LHCN-M2 (cell line): Measurements from ENCODE around the gene SETDB1. TPM values are rescaled to one million over a fixed set of nuclear protein-coding genes. Genes with fewer than 3 reads are reported as not detected.

Experiments used
- DNase-seq: peaks from one replicate; pipeline ENCODE4 v3.0.0-alpha.2; 2012; ENCODE audit warnings: low read depth
- total RNA-seq: library from RNA; depleted of rRNA; stranded (reverse); fragments of >200 nt; gene quantifications from 2 replicates; pipeline ENCODE4 v1.2.3, GENCODE V29; 2014; rRNA removed

SETDB1 gene
- total RNA-seq, 1 experiment from 2014 or later: 25.6 TPM

DNA sequence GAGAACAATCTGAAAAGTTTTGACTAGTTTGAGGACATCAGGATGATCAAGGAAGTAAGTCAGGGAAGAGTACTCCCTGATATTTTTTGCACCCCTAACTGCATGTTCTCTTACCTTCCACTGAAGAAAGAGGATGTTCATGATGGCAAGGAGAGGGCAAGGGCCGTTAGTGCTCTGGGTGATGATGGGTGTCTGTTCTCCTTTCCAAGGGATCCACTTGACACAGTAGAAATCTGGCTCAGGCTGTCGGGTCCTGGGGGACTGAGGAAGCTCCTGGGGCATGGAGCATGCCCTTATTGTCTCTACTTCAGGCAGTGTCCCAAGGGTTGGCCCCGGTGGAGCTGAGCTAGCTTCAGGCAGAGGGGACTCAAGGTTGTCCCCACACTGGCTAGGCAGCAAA lies 75.9 kb downstream of the SETDB1 start:
- DNase-seq: no peak

DNA sequence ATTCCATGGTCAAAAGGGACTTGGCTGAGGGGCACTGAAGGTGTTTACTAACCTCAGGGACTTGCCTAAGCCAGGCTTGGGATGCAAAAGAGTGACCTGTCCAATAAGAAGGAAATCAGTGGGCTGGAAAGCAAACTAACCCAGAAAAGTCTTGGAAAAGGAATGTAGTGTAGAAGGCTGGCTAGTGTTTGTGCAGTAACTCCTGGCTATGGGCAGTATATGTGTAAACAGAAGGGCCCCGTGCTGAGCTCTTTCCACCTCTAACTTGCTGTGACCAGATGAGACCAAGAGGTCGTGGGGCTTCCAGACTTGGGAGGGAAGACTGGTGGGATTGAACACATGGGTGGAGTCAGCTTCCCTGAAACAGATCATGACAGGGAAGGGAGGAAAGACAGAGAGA lies 76.4 kb downstream of the SETDB1 start:
- DNase-seq: no peak

DNA sequence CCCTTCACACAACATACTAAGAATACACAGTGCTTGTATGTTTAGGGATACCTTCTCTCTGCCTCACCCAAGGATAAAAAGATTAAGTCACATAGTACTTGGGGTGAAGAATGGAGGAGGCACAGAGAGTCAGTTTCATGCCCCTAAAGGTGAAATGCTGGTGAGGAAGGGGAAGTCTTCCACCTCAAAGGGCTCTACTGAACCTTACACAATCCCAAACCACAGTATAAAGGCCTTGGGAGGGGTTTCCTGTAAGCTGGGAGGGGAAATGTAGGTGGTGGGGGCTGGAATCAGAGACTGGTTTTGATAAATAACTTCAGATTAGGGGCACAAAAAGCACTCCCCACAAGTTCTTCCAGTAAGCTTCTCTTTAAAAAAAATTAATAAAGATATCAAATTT lies 77.0 kb downstream of the SETDB1 start:
- DNase-seq: no peak

DNA sequence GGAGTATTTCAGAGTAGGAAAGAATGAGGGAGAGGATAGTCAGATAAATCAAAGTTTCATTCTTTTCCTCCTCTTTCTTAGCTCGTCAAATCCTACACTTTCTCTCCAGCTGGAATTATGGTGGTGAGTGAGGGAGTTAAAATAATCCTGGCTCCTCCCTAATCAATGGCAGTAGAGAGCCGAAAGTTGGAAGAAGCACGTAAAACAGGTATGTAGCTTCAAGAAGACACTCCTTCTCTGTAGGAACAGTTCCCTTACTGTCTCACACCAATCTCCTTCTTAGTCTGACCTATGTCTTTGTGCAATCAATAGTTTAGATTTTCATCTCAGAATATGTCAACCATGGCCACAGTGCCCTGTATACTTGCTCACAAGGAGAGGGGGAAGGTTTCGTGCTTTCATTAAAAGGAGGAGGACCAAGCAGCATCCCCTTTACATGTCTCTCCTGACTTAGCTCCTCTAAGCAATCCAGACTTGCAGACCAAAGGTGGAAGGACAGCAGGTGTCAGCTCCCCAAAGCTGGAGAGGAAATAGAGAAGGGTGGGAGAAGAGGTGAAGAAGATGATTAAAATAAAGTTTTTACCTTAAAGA lies 79.7 kb downstream of the SETDB1 start:
- no peak for DNase-seq

DNA sequence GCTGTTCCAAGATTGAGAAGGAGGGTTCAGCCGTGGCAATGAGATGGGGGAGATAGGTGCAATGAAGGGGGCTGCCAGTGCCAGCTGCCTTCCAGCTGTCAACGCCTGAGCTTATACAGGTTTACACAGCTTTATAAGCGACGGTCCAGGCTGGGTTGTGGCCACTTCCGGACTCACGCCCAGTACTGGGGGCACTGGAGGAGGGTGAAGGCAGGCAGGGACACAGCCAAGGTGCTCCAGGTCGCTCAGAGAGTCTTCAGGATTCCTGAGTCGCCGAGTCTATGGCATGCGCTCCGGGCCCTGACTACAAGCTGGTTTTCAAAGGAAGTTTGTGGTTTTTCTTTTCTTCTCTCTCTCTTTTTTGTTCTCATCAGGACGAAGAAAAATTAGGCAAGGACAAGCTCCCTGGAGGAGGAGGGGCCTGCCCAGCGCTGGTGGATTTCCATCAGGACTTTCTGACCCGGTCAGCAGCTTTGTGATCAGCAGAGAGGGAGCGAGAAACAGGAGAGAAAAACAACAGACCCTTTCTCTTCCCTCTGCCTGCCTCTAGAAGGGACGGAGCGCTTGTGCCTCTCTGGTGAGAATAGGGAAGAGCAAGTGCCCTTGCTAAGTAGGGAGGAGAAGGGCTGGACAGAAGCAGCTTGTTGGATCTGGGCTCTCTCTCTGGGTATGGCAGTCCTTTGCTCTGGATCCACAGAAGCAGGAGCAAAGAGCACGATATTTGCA lies 80.3 kb downstream of the SETDB1 start, which contains the start of gene MINDY1:
Gene MINDY1, minus strand, starts transcription at position 576 of the 726 bp plus-strand sequence. CDS start 4,285 bp downstream, outside the sequence.
- DNase-seq: peak; percentile 88

DNA sequence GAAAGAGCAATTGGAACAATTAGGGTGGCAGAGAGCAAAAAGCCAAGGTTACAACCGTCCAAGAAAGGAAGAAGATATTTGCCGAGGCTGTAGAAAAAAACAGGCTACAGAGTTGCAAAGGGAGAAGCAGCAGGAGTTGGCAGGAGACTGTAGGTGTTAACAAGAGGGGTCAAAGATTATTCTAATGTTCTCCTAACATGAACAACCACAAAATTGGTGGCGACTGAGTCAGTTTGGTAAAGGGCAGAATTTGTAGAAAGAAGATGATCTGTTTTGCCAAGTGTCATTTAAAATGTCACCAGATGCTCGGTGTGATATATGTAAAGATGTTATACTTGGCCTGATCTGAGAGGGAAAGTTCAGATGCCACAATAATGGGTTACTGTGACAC lies 81.7 kb downstream of the SETDB1 start:
- no peak for DNase-seq

DNA sequence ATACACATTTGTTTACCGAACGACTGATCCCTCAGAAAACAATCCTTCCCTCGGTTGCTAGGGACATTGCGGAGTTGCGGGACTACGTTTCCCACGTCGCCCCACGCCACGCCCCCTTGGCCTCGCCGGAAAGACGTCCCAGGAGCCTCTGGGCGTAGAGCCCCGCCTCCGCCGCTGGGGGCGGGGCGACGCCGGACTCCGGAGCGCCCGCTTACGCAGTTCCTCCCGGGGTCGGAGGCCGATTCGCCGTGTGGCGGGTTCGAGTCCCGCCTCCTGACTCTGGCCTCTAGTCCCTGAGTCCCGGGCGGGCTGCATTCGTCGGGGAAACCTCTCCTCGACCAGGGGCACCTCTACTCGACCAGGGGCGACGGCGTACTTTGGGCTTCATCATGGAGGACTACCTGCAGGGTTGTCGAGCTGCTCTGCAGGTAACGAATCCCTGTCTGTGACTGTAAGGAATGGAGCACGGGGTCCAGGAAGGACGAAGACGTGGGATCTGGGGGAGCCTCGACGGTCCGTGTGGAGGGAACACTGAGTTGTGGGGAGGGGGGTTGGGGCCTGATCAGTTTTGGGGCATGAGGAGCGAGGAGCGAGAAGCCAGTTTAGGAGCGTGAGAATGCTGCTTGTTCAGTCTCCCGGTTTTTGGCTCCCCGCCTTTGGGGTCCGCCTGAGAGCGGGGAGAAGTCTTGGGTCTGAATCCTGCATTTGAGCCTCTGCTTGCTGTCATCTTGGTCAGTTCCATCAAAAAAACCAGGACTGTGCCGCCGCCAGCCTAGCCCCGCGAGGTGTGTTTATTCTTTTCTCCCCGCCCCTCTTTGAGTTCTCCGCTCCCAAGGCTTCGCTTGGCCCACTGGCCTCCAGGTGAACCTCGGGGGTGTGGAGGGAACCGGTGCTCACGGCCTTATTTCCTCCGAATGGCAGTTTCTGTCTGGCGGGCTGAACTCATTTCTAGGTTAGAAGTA lies 82.4 kb downstream of the SETDB1 start, which contains the start of gene PRUNE1:
Gene PRUNE1, plus strand, starts transcription at position 206 of the 962 bp plus-strand sequence. Its CDS starts 184 bp downstream, at position 390.
- DNase-seq: peak; percentile 97

DNA sequence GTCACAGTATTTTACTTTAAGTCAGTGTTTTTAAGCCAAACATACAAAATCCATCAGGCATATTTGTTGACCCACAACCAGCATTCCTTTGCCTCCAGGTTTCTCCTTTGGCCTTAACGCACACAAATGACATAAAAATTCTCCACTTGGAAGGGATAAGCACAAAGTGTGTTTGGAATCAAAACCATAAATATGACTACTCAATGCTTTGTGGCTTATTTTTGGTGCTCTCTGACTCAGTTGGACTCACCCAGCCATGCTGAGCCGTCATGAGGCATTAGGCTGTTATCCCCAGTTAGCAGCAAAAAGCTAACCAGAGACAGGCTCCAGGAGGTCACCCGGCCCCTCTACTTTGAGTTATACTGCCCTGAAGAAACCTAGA lies 83.0 kb downstream of the SETDB1 start:
- peak; percentile 21 for DNase-seq

DNA sequence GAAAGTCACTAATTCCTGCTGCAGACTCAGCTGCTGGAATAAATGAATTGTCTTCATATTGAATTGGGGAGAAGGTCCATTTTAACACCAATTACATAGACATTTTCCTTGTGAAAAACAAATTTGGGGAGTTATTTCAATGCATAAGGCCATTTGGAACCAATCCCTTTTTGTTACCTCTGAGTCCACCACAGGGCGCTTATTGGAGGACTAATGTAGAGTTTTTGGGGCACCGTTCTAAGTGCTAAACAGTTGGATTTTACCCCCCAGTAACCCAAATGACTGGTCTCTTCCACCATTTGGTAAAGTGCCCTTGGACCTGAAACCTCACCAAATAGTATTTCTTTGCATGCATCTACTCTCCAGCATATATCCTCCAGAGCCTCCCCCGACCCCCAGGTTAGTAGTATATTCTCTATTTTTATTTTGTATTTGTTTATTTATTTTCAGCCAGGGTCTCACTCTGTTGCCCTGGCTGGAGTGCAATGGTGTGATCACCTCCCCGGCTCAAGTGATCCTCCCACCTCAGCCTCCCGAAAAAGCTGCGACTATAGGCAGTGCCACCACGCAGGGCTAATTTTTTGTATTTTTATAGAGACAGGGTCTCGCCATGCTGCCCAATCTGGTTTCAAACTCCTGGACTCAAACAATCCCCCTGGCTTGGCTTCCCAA lies 83.6 kb downstream of the SETDB1 start:
- DNase-seq: no peak

DNA sequence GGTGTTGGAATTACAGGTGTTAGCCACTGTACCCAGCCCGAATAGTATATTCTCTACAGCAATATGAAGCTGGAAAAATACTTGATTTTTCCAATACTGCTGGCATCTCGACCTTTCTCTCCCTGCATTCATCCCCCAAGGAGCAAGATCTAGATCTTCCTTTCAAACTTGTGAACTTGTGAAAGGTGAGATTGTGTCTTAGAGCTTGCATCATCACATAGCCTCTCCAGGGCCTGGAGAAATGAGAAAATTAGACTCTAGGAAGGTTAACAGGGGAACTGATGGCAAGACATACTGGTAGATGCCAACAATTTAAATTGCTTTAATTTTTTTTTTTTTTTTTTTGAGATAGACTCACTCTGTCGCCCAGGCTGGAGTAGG lies 84.2 kb downstream of the SETDB1 start:
- no peak for DNase-seq

DNA sequence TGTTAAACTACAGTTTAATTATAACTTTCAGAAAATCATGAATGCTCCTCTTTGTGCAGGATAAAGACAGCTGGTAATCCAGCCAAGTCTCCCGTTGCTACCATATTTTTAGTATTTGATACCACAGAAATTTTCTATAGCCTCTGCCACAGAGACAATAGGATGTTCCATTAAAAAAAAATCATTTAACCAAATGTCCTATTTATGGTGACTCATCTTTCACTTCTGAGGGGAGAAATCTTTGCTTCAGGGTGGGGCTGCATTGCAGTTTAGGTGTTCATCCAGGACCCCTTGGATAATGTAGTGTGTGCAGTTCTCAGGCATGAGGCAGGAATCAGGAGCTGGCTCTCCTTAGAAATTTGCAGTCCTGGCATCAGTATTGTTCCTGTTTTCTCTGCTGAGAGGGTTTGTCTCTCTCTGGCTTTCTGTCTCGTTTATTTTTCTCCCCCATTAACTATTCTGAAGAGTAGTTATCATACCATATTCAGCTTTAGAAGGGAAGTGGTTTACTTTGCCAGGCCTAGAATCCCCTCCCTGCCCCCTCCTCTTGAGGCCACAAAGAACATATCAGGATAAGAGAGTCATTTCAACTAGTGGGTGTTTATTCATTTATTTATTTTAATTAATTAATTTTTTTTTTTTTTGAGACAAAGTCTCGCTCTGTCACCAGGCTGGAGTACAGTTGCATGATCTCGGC lies 85.1 kb downstream of the SETDB1 start:
- peak; percentile 12 for DNase-seq

DNA sequence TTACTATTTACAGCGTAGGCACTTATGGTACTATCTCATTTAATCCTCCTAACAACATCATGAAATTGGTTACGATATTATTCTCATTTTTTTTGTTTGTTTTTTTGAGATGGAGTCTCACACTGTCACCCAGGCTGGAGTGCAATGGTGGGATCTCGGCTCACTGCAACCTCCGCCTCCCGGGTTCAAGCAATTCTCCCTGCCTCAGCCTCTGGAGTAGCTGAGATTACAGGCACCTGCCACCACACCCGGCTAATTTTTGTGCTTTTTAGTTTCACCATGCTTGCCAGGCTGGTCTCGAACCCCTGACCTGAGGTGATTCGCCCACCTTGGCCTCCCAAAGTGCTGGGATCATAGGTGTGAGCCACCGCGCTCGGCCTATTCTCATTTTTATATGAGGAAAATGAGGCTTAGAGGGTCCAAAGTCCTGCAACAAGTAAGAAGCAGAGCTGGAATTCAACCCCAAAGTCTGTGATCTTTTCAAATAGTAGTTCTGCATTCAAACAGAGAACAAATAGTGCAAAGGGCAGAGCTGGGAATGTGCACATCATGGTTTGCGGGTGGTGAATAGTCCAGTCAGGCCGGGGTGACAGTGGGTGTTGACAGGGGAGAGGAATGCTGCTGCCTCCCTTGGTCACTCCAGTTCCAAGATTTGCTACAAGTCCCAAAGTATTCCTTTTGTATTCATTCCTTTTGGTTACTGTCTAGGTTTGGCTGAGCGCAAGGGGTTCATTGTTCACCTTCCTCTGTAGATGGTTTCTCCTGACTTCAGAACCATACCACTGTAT lies 86.7 kb downstream of the SETDB1 start:
- no peak for DNase-seq

DNA sequence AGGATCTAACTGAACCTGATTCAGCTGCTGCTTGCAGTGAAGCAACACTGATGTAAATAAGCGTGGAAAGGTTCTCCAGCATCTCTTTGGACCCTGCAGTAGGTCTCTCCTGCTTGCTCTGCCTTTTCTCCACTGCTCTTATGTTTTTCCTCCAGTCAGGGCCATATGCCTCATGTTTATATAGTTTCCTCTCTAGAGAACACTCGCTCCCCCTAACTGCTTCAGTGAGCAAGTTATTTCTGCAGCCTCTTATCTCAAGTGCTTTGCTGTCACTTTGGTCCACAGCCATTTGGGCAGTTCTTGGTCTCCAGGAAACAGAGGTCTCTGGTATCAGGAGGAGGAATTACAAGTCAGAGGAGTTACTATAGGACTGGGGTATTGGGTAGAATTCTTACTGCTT lies 87.4 kb downstream of the SETDB1 start:
- DNase-seq: no peak

Other genes with a start within 250 kb of the SETDB1 start
- 5.0 and 6.9 TPM in 2 replicates for gene GOLPH3L, start 229.2 kb upstream of the SETDB1 start, total RNA-seq
- gene HORMAD1, start 205.5 kb upstream of the SETDB1 start, total RNA-seq: 0.11 and 0.38 TPM in 2 replicates
- gene CTSS, start 160.6 kb upstream of the SETDB1 start, total RNA-seq: 5.6 and 6.1 TPM in 2 replicates
- 1.7 and 1.8 TPM in 2 replicates for gene CTSK, start 118.1 kb upstream of the SETDB1 start, total RNA-seq
- gene ARNT, start 49.8 kb upstream of the SETDB1 start, total RNA-seq: 25.6 and 34.7 TPM in 2 replicates
- gene CTXND2, start 39.2 kb upstream of the SETDB1 start, total RNA-seq: not detected in 2 replicates
- gene CERS2, start 48.5 kb downstream of the SETDB1 start, total RNA-seq: 197 and 219 TPM in 2 replicates
- gene ANXA9, start 55.9 kb downstream of the SETDB1 start, total RNA-seq: not detected in 2 replicates
- gene MINDY1, start 80.5 kb downstream of the SETDB1 start, total RNA-seq: 3.8 and 9.2 TPM in 2 replicates
- gene PRUNE1, start 82.1 kb downstream of the SETDB1 start, total RNA-seq: 7.6 and 9.1 TPM in 2 replicates
- 0.06 and 0.32 TPM in 2 replicates for gene BNIPL, start 110.2 kb downstream of the SETDB1 start, total RNA-seq
- gene C1orf56, start 121.4 kb downstream of the SETDB1 start, total RNA-seq: 4.7 and 5.3 TPM in 2 replicates
- gene CDC42SE1, start 133.3 kb downstream of the SETDB1 start, total RNA-seq: 71.2 and 85.9 TPM in 2 replicates
- 16.9 and 17.2 TPM in 2 replicates for gene MLLT11, start 134.0 kb downstream of the SETDB1 start, total RNA-seq
- gene GABPB2, start 144.4 kb downstream of the SETDB1 start, total RNA-seq: 6.3 and 7.1 TPM in 2 replicates
- 2.1 and 3.8 TPM in 2 replicates for gene SEMA6C, start 220.3 kb downstream of the SETDB1 start, total RNA-seq
- gene TNFAIP8L2, start 230.3 kb downstream of the SETDB1 start, total RNA-seq: not detected in 2 replicates
- 9.1 and 10.2 TPM in 2 replicates for gene LYSMD1, start 239.5 kb downstream of the SETDB1 start, total RNA-seq
- 25.5 and 31.9 TPM in 2 replicates for gene SCNM1, start 239.8 kb downstream of the SETDB1 start, total RNA-seq
- gene TMOD4, start 249.6 kb downstream of the SETDB1 start, total RNA-seq: 0.34 TPM in 1 of 2 replicates, not detected in the other